Neuron (in vitro differentiated cells): Measurements from ENCODE around the gene CLEC3B.

Experiments
- H2AFZ ChIP-seq: one replicate; pipeline ENCODE4 v1.6.1; 2013; ENCODE audit warnings: low read depth, mild to moderate bottlenecking, inconsistent platforms, low read length, moderate library complexity
- H3K27me3 ChIP-seq: one replicate; pipeline ENCODE4 v1.6.1; 2013; ENCODE audit warnings: low read length; ENCODE audit not compliant: insufficient read depth
- H3K36me3 ChIP-seq: one replicate; pipeline ENCODE4 v1.6.1; 2013; ENCODE audit warnings: low read length; ENCODE audit not compliant: insufficient read depth
- H3K4me1 ChIP-seq: one replicate; pipeline ENCODE4 v1.6.1; 2013; ENCODE audit warnings: low read length; ENCODE audit not compliant: insufficient read depth
- H3K4me3 ChIP-seq: 2 replicates; pipeline ENCODE4 v1.5.1; 2013; ENCODE audit warnings: mild to moderate bottlenecking, low read length, moderate library complexity
- H3K9me3 ChIP-seq: one replicate; pipeline ENCODE4 v1.6.1; 2013; ENCODE audit warnings: low read length

The CLEC3B gene

GRCh38 chr3:44993471-44994205 lies 32.5 kb upstream of the CLEC3B start:
- no peak overlapping the region for H3K4me3 ChIP-seq
- H3K4me1 ChIP-seq, result no peaks in the 10 kb centered on the region
- H3K27me3 ChIP-seq, result no peaks in the 10 kb centered on the region
- H2AFZ ChIP-seq, result no peak overlapping the region
- peaks cover 66% of the 10 kb centered on the region for H3K36me3 ChIP-seq
- H3K9me3 ChIP-seq, result no peaks in the 10 kb centered on the region

DNA sequence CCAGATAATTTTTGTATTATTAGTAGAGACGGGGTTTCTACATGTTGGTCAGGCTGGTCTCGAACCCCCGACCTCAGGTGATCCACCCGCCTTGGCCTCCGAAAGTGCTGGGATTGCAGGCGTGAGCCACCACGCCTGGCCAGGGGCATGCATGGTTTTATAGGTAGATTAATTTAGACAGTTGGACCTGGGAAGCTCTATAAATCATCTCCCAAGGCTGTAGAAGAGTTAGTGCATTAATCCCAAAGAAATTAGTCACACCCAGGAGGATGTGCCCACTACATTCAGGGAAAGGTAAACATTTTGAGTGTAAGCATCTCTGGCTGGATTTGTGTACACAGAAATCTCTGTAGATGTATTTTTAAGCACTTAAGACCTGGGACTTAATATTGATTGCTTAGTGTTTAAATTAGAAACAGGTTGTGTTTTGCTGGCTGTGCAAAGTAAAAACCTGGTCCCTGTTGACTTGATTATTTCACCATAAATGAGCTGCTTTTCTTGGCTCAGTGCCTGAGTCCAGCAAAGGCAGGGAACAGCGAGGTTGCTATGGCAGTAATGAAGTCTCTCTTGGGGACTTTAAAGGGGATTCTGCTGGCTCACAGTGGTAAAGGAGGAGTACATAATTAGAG lies 30.8 kb upstream of the CLEC3B start:
- Histone ChIP-seq H3K27me3 (no peaks in the 10 kb centered on the region), H2AFZ (no peak overlapping the region), H3K9me3 (no peaks in the 10 kb centered on the region), H3K36me3 (peaks cover 68% of the 10 kb centered on the region), H3K4me3 (no peak overlapping the region), H3K4me1 (no peaks in the 10 kb centered on the region)

DNA sequence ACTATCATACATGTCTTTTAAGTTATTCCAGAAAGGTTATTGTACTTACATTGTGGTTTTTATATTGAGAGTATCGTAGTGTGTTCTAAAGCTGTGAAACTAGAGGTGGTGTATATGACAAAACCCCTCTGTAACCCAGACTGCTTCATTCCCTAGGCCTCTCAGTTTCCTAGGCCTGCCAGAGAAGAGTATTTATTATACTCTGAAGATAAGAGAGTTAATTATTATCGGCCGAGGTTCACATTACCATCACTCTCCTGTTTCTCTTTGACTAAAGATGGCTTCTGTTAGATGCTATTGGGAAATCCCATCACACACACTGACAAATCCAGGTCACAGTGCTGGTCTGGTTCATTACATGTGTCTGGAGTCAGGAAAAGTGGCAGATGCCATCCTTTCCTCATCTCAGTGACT lies 29.5 kb upstream of the CLEC3B start:
- H2AFZ ChIP-seq, result no peak overlapping the region
- no peak overlapping the region for H3K4me3 ChIP-seq
- H3K36me3 ChIP-seq, result peaks cover 66% of the 10 kb centered on the region
- no peaks in the 10 kb centered on the region for H3K4me1 ChIP-seq
- no peaks in the 10 kb centered on the region for H3K27me3 ChIP-seq
- no peaks in the 10 kb centered on the region for H3K9me3 ChIP-seq

GRCh38 chr3:44999782-45000181 lies 26.3 kb upstream of the CLEC3B start:
- Histone ChIP-seq H3K4me1 (no peaks in the 10 kb centered on the region), H3K4me3 (no peak overlapping the region), H2AFZ (no peak overlapping the region), H3K36me3 (peaks cover 76% of the 10 kb centered on the region), H3K27me3 (no peaks in the 10 kb centered on the region), H3K9me3 (peaks cover 9% of the 10 kb centered on the region)

GRCh38 chr3:45000823-45001222 lies 25.3 kb upstream of the CLEC3B start:
- Histone ChIP-seq H3K9me3 (peaks cover 16% of the 10 kb centered on the region), H3K4me1 (no peaks in the 10 kb centered on the region), H2AFZ (no peak overlapping the region), H3K4me3 (no peak overlapping the region), H3K36me3 (peaks cover 83% of the 10 kb centered on the region), H3K27me3 (no peaks in the 10 kb centered on the region)

DNA sequence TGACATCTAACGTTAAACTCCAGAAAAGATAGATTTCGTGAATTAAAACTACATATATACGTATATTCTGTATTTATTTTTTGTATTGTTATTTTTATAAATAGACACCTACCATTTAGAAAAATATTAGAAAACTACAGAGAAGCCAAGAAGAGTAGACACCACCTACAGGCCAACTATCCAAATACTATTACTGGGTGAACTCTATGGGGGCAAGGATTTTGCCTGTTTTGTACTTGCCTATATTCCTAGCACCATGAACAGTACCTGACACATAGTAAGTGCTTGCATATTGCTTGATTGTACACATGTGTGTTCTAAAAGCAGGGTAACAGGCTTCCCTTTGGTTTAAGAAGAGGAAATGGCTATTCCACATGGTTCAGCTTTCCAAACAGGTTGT lies 24.4 kb upstream of the CLEC3B start:
- no peaks in the 10 kb centered on the region for H3K4me1 ChIP-seq
- no peaks in the 10 kb centered on the region for H3K27me3 ChIP-seq
- no peak overlapping the region for H2AFZ ChIP-seq
- peaks cover 16% of the 10 kb centered on the region for H3K9me3 ChIP-seq
- no peak overlapping the region for H3K4me3 ChIP-seq
- H3K36me3 ChIP-seq, result peaks cover 81% of the 10 kb centered on the region

DNA sequence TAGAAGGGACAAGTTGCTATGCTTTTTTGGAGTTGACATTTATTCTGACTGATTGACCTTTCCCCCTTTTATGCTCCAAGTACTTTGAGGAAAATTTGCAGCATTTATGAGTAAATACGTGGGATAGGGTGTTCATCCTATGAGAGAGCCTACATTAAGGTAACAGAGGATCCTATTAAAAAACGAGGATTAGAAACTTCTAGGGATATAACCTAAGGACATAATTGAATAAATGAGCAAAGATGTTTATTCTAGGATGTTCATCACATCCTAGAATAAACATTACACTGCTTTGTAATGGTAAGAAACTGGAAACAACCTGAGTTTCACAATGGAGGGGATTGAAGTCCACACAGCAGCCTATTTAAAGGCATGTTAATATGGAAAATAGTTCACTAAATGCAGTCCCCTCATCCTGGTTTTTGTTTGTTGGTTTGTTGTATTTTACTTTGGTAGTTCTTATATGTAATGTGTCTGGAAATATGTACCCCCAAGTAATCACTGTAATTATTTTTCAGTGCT lies 23.9 kb upstream of the CLEC3B start:
- H3K4me3 ChIP-seq, result no peak overlapping the region
- H3K36me3 ChIP-seq, result peaks cover 81% of the 10 kb centered on the region
- H2AFZ ChIP-seq, result no peak overlapping the region
- H3K4me1 ChIP-seq, result no peaks in the 10 kb centered on the region
- H3K27me3 ChIP-seq, result no peaks in the 10 kb centered on the region
- H3K9me3 ChIP-seq, result peaks cover 18% of the 10 kb centered on the region

GRCh38 chr3:45002720-45003119 lies 23.4 kb upstream of the CLEC3B start:
- H3K4me1 ChIP-seq, result no peaks in the 10 kb centered on the region
- H2AFZ ChIP-seq, result no peak overlapping the region
- H3K4me3 ChIP-seq, result no peak overlapping the region
- H3K9me3 ChIP-seq, result peaks cover 18% of the 10 kb centered on the region
- no peaks in the 10 kb centered on the region for H3K27me3 ChIP-seq
- peaks cover 81% of the 10 kb centered on the region for H3K36me3 ChIP-seq

- no peak overlapping the region for H2AFZ ChIP-seq
- peaks cover 18% of the 10 kb centered on the region for H3K9me3 ChIP-seq
- H3K36me3 ChIP-seq, result peaks cover 81% of the 10 kb centered on the region
- H3K27me3 ChIP-seq, result no peaks in the 10 kb centered on the region
- no peak overlapping the region for H3K4me3 ChIP-seq
- no peaks in the 10 kb centered on the region for H3K4me1 ChIP-seq
These were observed 22.7 kb upstream of the CLEC3B start for GRCh38 chr3:45003406-45003805.

DNA sequence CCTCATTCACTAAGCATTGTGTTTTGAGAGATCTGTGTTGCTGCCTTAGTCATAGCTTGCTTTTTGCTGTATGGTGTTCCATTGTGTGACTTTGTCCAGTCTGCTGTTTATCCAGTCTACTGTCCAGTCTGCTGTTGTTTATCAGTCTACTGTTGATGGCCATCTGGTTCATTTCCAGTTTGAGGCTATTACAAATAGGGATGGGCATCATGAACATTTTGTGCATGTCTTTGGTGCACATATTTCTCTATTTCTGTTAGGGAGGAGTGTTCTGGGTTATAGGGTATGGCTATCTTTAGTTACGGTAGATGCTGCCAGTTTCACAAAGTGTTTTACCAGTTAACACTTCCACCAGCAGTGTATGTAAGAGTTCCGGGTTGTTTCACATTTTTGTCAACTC lies 22.2 kb upstream of the CLEC3B start:
- Histone ChIP-seq H3K9me3 (peaks cover 18% of the 10 kb centered on the region), H3K27me3 (no peaks in the 10 kb centered on the region), H3K4me1 (no peaks in the 10 kb centered on the region), H3K4me3 (no peak overlapping the region), H3K36me3 (peaks cover 76% of the 10 kb centered on the region), H2AFZ (no peak overlapping the region)

GRCh38 chr3:45007091-45007490 lies 19.0 kb upstream of the CLEC3B start:
- H3K9me3 ChIP-seq, result peaks cover 18% of the 10 kb centered on the region
- no peak overlapping the region for H3K4me3 ChIP-seq
- H3K36me3 ChIP-seq, result peaks cover 56% of the 10 kb centered on the region
- no peak overlapping the region for H2AFZ ChIP-seq
- no peaks in the 10 kb centered on the region for H3K27me3 ChIP-seq
- H3K4me1 ChIP-seq, result no peaks in the 10 kb centered on the region

- Histone ChIP-seq H3K4me3 (no peak overlapping the region), H2AFZ (no peak overlapping the region), H3K4me1 (no peaks in the 10 kb centered on the region), H3K9me3 (peaks cover 15% of the 10 kb centered on the region), H3K36me3 (peaks cover 58% of the 10 kb centered on the region), H3K27me3 (no peaks in the 10 kb centered on the region)
These were observed 18.0 kb upstream of the CLEC3B start for GRCh38 chr3:45008117-45008516.

- H3K4me1 ChIP-seq, result no peaks in the 10 kb centered on the region
- H3K27me3 ChIP-seq, result no peaks in the 10 kb centered on the region
- H2AFZ ChIP-seq, result no peak overlapping the region
- H3K9me3 ChIP-seq, result peaks cover 8% of the 10 kb centered on the region
- H3K4me3 ChIP-seq, result no peak overlapping the region
- peaks cover 54% of the 10 kb centered on the region for H3K36me3 ChIP-seq
These were observed 16.2 kb upstream of the CLEC3B start for GRCh38 chr3:45009868-45010267.
